LoVo (cell line): ENCODE results near the gene AAGAB.

ENCODE experiments used
- DNase-seq: peaks from one replicate; pipeline ENCODE4 v3.0.0-alpha.2; 2016; ENCODE audit warnings: low spot score

AAGAB gene

DNA sequence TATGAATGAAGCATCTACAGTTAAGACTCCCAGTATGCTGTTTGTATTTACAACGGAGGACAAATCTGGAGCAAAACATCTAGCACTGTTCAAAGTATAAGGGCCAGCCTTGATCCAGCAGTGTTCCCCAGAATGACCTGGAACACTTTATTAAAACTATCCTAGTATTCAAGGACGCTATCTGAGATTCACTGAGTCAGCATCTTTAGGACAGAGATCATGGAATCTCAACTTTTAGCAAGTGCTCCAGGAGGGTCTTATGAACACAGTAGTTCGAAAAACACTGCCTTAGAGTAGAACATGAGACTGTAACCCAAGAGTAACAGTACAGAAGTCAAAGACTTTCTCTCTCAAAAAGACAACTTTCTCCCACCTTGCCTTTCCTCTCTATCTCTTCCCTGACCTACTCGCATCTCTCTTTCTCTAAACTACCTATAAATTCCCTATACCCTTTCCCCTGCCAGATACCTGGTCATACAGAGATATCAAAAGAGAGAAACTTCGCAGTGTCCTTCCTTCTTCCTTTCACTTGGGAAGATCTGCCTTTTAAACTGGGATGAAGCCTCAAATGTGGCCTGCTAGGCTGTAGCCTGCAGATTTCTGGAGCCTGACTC lies 43.8 kb downstream of the AAGAB start:
- DNase-seq = no peak

DNA sequence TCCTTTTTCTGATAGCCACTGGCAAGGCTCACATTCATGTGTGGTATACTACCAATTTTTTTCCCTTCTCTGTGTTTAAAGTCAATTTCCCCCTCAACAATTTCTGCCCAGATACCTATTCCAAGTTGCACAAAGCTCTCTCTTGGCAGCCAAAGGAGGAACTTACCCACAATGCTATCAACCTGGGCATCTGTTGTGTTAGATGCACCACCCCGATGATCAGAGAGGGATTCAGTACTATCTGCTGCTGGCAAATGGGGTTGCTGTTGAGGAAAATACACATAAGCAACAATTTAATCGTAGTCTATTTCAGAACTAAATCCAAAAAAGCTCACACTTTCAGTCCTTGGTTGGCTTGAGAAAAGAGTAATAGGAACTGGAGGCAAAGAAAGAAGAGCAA lies 46.1 kb downstream of the AAGAB start:
- DNase-seq = no peak

DNA sequence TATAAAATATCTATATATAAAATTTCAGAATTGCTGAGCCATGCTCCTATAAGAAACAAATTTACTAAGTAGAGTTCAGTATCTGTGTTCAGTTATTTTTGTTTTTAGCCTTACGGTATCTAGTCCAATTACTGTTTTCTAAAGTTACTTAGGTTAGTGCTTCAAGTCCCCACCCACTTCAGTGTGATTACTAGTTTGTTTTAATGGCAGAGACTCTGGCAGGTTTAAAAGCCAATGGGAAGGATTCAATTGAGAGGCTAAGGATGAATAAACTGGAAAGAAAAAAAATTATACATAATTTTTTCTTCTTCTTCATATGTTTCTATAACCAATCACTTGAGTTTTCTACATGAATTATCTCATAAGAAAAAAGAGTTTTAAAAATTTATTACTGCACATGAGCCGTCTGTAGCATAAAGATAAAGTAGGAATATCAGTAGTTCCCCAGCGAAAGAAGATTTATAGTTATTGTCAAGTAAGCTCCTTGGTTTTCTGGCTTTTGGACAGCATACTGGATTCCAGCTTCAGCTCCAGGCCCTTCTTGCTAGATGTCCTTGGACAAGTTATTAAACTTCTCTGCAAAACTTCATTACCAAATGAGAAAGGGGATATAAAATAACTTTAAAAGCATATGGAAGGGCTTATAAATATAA lies 46.8 kb downstream of the AAGAB start:
- DNase-seq = no peak

DNA sequence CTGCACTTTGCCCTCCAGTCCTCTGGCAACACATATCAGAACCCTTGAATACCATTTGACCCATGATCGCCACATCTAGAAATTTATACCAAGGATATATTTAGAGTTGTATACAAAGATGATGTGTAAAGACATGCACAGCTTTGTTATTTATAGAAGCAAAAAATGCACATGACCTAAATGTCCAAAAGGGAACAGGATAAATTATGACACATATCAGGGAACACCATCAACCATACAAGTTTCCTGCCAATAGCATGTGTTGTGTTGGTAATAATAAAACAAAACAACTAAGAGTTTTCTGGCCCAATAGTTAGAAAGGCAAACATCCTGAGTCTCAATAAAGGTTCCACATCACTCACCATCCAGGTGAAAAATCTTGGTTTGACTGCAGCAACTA lies 51.5 kb downstream of the AAGAB start:
- DNase-seq = no peak

DNA sequence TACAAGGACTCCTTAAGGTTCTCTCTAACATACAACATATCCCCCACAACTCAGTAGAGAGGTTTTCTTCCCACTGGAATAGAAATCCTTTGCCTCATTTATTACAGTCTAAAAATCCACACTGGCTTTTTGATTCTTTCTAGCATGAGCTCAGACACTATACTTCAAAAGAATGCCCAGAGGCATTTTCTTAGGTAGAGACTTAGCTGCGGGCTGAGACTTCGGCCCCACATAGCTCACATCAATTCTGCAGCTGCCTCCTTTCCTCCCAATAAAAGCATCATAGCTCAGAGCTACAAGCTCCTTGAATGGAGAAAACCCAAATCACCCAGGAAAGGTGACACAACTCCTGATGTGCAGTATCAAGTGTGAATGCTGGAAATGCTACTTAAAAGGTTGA lies 52.4 kb downstream of the AAGAB start:
- DNase-seq = no peak

DNA sequence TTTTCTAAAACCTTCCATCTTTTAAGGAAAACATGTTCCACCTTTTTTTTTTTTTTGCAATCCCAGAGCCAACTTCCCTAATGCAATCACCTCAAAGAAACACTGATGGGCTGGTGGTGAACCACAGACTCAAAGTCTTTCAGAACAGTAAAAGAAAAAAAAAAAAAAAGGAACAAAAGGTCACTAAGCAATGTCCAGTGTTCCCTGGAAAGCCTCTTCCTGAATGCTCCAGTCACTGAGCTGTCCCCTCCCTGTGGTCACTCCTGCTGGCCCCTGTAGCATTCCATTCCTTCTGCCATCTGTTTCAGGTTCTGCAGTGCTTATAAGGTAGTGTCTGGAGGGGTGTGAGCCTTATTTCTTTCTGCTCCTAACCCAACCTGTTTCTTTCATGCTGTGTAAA lies 53.3 kb downstream of the AAGAB start:
- no peak for DNase-seq

DNA sequence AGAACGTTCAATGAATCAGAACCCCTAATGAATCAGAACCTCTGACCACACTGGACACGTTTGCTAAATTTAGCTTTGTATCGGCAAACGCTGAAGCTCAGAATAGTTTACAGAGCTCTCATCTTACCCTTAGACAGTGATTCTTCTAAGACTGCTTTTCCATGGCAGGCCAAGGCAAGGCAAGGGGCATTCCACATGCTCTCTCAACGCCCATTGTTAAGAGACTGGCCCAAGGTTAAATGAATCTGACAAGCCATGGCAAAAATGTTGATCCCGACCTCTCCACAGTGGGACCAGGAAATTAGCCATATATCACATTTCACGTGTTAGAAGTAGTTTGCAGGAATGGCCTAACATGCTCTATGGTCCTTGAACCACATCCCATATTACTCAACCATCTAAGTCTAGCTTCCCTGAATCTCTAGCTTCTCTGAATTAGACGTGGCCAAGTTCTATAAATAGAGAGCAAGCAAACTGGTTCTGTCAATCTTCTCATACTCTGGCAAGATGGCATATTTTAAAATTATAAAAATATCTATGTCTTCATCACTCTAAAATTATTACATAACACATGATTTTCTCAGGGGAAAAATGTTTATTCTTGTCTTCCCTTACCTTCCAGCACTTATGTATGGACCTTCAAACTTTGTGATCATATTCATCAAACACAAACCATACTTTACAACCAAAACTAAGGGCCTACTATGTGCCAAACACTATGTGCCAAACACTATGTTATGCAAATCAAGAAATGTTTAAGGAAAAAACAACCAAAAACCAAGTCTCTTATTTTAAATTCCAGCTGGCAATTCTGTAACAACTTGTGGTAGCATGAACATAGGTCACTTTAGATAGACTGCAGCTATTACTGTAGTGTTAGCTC lies 54.3 kb downstream of the AAGAB start:
- DNase-seq = no peak

DNA sequence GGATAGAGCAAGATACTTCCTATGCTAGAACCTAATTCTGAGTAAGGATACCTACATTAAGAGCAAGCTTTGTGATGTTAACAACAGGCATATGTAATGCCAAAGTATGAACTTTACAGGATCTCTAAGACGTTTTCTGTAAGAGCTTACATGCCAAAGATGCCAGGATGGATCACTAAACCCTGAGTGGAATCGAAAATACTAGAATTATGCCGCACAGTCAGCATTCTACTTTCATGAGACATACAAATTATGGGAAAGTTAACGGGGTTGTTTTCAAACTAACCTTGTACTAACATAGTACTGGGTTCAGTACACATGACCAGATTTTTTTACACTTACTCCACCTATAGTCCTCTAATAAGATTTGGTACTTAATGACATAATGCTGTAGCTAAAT lies 55.1 kb downstream of the AAGAB start:
- no peak for DNase-seq

DNA sequence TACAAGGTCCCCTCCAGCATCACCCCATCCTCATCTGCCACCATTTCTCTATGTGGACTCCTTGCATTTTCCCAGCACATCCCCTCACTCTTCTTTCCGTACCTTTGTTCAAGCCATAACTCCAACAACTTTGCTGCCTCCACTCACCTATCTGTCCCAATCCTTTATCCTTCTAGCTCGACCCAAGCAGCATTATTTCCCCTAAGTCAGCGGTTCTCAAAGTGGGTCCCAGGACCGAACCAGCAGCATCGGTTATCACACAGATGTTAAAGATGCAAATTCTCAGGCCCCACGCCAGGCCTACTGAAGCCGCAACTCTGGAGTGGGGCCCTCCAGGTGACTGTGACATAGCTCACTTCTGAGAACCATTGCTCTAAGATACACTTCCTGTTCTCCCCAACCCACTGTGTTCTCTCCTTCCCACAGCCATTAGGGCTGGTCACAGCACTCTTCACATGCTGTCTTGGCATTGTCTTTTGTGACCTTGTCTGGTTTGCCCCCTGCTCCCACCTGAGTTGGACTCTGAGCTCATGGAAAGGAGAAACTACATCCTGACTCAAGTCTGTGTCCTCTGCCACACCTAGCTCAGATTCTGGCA lies 56.2 kb downstream of the AAGAB start:
- no peak for DNase-seq

DNA sequence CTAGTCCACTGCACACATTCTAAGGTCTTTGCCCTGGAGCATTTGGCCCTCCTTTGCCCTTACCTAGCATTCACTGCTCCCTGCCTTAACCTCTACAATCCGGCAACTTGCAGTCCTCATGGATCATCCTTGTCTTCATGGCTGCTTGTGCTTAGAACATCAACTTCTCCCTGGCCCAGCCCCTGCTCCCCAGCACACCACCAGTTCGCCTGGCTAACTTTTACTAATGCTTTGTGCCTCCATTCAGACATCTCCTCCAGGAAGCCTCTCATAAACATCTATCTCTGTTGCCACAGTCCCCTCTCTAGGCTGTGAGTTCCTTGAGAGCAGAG lies 57.1 kb downstream of the AAGAB start:
- no peak for DNase-seq

DNA sequence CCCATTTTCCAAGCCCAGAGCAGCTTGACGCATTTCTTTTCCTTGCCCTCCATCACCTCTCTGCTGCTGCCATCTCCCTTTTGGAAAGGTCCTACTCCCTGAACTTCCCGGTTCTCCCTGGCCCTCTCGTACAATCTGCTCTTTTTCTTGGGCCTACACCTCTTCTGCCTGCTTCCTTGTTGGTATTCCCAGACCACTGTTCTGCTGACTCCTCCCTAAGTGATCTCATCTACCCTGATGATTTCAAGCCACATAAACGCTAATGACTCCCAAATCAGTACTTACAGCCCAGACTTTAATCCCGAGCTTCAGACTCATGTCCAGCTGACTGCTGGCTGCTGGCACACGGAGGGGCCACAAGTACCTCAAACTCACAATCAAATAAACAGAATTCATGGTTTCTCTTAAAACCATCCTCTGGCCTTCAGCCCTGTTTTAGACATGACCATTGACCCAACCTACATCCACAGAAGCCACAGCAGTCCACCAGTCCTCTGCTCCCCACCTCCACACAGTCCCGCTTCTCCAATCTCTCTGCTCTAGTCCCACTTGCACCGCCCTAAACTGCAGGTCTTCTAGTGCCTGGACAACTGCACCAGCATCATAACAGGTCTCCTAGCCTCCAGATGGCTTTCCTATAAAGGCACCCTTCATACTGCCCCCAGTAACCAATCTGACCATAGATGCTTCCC lies 57.6 kb downstream of the AAGAB start:
- DNase-seq = peak; percentile 15

DNA sequence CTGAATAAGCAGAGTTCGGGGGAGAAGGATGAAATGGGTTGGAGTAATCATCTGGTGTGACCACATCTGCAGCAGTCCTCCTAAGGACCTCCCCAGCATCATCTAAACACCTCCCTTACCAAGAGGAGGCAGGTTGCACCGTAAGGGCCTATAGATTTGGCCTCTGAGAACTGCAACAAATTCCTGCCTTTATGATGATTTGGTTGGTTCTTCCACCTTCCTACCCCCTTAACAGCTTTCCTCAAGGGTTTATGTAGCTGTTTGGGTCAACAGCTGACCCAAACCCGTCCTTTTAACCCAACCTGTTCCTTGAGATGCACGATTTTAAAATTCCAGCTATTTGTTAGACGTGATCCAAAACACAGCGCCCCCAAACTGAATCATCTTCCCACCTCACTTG lies 58.2 kb downstream of the AAGAB start:
- no peak for DNase-seq

DNA sequence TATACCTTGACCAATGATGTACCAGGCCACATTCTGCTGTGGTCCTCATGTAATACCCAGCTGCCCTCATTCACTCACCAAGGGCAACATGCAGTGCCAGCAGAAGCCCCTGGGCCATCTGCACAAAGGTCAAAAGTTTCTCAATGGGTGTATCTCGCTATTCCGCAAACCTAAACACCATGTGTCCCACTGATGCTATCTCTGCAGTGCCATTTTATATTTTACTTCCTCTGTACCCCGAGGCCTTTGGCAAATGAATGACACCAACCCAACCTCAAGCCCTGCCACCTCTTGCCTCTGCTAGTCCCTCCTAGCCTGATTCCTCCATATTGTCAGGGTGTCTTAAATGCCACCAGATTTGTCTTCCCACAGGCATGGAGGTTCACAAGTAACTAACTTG lies 59.2 kb downstream of the AAGAB start:
- DNase-seq = no peak

DNA sequence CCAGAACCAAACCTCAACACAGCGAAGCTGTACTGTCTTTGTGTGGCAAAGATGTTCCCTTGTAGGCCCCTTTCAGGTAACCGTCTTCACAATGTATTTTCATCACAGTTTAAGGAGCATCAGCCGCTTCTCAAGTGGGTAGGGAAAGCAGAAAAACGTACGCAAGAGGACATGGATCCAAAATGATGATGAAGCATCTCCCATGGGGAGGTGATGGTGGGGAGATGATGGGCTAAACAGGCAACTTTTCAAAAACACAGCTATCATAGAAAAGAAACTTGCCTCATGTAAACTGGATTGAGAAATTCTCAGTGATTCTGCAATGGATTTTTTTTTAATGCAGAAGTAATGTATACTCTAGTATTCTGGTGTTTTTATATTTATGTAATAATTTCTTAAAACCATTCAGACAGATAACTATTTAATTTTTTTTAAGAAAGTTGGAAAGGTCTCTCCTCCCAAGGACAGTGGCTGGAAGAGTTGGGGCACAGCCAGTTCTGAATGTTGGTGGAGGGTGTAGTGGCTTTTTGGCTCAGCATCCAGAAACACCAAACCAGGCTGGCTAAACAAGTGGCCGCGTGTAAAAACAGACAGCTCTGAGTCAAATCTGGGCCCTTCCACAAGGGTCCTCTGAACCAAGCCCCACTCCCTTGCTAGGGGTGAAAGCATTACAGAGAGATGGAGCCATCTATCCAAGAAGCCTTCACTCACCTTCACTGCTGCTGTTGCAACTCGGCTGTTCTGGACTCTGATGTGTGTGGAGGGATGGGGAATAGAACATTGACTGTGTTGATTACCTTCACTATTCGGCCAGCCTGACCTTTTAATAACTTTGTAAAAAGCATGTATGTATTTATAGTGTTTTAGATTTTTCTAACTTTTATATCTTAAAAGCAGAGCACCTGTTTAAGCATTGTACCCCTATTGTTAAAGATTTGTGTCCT lies 60.0 kb downstream of the AAGAB start:
- no peak for DNase-seq

DNA sequence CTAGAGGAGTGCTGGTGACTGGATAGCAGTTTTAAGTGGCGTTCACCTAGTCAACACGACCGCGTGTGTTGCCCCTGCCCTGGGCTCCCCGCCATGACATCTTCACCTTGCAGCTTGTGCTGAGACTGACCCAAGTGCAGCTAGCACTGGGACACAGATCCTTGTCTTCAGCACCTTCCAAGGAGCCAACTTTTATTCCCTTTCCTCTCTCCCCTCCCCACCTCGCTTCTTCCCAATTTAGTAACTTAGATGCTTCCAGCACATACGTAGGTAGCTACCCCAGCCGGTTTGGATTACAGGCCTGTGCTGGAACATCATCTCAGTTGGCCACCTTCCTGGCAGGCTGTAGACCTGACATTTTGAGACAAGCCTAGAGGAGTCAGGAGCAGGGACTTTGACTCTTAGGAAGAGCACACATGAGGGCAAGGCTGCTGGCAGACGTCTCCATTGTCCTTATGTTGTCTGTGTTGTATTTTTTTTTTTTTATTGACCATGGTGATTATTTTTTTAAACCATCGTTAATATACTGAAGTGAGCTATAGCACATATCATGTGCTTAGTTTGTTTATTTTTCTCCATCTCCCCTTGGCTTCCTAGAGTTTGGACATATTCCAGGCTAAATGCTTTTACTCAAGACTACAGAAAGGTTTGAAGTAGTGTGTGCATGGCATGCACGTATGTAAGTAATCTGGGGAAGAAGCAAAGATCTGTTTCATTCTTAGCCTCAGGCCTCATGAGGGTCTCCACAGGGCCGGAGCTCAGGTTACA lies 61.1 kb downstream of the AAGAB start:
- DNase-seq = no peak

DNA sequence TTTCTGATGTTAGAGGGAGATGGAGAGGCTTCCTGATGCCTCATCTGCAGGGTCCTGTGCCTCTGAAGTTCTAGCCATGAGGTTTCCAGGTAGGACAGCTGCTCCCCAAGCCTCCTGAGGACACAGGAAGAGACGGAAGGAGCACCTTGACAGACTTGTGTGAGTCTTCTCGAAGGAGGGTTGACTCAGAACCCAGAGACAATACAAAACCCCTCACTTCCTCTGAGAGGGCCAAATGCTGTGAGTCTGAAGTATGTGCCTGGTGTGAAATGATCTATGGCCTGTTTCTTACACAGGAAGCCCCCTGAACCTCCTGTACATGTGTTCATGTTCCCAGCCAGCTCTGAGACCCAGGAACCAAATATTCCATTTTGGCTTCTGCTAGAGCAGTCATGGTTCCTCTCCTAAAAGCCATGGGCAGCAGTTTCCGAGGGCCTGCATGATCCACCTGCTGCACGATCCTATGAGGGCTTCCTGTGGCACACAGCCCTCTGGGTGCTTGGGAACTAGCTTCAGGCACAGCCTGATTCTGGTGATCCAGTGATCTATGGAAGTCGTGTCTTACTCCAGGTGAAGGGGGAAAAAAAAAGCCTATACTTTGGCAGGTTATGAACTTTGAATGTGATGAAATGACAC lies 62.2 kb downstream of the AAGAB start:
- no peak for DNase-seq

DNA sequence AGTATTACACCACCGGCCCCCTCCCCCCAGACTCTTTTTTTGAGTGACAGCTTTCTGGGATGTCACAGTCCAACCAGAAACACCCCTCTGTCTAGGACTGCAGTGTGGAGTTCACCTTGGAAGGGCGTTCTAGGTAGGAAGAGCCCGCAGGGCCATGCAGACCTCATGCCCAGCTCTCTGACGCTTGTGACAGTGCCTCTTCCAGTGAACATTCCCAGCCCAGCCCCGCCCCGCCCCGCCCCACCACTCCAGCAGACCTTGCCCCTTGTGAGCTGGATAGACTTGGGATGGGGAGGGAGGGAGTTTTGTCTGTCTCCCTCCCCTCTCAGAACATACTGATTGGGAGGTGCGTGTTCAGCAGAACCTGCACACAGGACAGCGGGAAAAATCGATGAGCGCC lies 63.6 kb downstream of the AAGAB start:
- peak; percentile 30 for DNase-seq

DNA sequence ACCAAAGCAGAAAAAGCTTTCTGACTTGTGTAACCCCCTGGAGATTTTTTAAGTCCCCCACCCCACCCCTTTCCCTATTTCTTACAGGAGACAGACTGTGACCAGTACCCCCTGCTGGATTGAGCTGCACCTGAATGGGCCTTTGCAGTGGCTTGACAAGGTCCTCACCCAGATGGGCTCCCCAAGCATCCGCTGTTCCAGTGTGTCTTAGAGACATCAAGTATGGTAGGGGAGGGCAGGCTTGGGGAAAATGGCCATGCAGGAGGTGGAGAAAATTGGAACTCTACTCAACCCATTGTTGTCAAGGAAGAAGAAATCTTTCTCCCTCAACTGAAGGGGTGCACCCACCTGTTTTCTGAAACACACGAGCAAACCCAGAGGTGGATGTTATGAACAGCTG lies 64.1 kb downstream of the AAGAB start:
- DNase-seq = no peak

DNA sequence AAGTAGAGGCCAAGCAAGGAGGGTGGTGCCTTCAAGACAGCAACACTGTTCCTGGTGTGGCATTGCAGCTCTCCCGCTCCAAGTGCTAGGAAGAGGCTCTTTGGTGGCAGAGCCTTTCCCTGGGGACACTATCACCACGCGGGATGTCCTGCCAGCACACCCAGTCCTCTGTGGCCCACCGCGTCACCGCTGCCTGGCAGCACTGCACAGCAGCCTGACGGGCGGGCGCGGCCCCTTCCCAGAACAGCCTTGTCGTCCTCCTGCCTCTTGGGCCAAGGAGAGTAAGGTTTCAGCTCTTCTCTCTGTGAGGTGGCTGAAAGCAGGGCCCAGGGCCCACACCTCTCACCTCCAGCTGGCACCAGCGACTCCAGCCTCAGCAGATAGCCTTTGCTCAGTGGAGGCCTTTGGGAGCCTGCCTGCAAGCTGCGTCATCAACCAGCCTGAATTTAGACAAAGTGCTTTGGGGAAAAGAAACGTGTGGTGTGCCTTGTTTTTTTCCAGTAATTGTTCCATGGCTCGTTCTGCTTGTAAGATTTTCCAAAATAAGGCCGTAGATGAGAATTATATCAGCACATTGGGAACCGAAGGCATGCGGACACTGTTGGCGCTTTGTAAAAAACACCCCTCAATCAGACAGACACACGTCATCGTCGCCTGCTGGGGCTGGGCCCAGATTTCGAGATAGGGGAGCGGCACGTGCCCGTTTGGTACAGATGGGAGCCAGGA lies 65.0 kb downstream of the AAGAB start:
- DNase-seq = no peak
